HG02852 (cell line): ENCODE data around the gene HEBP1.

Experiments
- ATAC-seq: cut with Tn5 transposase; IDR thresholded peaks from one replicate; pipeline ENCODE4 v1.9.1; 2021; ENCODE audit warnings: mild to moderate bottlenecking, moderate library complexity; ENCODE audit not compliant: unreplicated experiment

The HEBP1 gene

DNA sequence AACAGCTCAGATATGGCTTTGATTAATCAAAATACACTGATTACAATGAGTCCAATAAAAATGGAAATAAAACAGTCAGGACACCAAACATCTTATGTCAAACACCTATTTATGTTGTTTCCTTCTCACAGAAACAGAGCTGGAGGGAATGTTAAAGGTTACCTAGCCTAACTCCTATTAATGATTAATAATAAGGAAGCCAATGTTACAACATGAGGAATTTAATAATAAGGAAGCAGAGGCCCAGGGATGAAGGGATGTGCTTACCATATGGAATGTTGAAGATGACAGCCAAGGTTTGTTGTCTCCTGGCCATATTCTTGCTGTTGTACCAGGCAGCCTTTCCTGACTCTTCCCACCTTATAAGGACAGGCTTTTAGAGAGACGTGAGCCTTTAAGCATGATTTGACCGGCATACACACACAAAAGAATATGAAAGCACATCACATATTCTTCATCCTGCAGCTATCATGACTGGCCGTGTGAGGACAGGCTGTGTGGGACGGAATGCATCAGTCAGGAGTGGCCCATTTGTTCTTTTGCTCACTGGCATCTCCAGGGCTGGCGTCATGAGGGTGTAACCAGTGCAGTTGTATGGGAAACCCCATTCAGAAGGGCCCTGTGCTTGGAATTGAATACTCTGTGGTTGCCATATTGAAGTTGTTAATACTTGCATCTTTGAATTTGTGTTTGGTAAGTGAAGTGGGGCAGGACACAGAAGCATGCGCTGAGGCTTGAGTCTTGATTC is 45.0 kb downstream of the HEBP1 start:
- no peak for ATAC-seq

DNA sequence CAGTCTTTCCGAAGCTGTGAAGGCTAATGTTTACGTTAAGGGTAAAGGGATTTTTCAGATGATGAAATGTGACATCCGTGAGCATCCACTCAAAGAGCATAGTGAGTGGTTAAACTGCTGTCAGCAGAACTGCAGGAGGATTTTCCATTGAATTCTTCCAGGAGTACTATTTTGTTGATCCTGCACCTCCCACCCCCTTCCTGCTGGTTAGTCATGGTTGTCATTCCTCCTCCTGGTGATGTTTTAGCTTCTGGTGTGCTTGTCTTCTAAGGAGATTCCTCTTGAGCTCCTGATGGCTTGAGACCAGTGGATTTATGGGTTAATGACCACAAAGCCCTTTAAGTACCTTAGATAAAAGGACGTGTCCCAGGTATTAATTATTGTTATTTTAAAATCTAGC is 45.7 kb downstream of the HEBP1 start:
- no peak for ATAC-seq

DNA sequence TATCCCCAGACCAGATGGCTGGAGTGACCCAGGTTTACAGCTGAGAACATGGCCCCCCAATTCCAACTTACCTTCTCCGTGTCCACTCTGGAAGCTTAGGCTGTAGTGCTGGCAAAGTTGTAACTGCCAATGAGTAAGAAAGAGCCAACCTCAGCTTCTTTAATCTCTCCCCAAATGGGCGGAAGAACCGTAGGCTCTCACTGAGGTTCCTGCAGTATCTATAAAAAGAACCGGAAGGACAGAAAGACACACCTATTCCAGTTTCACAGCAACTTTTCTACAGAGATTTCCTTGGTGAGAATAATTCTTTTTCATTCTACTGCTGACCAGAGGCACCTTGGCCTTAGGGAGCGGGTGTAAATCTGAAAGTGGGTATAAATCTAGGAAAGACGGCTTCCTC is 48.0 kb downstream of the HEBP1 start, which contains the start of gene GPRC5D:
Gene GPRC5D, minus strand, starts transcription at position 135 of the 400 bp plus-strand sequence. CDS start 1,786 bp downstream, outside the sequence.
- ATAC-seq: no peak

DNA sequence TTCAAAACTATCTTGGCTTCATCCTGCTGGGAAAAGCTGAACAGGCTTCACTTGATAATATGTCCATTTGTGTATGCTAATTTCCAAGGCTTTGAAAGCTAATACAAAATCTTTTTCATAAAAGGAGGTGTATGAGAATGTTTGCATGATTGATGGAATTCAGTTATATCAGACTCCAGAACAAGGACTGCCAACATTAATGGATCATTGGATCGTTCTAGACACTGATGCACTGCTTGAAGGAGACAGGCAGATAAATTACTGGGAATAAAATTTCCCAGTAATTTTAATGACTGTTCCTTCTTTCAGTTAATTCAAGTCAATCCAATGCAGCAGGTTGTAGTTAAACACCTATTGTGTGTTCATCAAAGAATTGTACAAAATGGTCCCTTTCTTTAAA is 48.6 kb downstream of the HEBP1 start:
- ATAC-seq: no peak

DNA sequence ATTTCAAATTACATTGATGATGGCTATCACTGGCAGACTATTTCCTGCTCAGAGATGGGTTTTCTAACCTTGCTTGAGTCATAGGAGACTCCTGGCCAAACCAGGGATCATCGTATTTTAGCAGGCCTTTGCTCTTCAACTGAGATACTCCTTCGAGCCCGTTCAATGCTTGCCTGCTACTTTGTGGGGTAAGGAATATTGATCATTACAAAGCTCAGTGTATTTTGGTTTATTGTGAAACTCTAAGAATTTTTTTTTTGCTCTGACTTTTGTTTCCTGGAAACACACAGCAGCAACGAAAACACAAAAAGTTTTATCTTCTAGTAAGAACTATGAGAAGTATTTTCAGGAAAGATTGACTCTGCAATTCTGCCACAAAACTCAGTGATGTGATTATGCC is 52.2 kb downstream of the HEBP1 start:
- ATAC-seq: no peak

DNA sequence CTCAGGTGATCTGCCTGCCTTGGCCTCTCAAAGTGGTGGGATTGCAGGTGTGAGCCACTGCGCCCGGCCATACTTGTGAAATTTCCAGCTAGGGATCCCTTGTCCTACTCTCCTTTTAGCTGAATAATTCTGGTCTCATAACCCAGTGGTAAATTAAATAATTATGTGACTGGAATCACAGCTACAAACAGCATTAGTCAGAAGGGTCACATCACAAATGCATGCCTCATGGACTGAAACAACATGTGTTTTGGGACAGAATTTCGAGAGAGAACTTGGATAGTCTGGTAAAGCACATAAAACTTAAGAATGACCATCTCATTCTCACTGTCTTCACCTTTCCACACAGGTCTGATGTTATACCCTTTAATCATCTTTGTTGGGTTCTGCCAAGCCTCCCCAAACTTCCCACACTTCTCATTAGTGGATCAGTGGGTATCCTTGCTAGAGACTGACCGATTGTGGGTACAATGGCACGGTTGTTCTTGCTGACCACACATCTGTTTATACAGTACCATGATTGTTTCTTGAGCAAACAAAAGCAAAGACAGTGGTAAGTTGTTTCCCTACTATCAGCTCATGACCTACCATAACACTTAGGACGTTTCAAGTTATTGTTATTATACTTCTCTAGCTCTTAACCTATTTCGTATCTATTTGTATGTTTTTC is 53.2 kb downstream of the HEBP1 start:
- ATAC-seq: no peak

DNA sequence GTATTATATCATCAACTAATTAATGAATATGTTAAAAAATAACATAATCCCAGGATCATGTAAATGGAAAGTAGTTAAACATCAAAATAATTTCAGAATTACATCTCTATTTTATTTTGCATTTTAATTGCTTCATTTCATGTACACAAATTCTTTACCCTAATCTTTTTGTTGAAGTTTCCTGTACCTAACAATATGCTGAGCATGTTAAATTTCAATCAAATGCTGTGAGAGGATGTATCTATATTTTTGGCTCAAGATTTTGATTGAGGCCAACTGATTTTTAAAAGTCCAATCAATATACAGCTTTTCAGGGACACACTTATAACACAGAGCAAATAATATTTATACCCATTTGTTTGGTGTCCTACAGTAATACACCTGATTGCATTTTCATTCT is 54.5 kb downstream of the HEBP1 start:
- ATAC-seq: no peak

DNA sequence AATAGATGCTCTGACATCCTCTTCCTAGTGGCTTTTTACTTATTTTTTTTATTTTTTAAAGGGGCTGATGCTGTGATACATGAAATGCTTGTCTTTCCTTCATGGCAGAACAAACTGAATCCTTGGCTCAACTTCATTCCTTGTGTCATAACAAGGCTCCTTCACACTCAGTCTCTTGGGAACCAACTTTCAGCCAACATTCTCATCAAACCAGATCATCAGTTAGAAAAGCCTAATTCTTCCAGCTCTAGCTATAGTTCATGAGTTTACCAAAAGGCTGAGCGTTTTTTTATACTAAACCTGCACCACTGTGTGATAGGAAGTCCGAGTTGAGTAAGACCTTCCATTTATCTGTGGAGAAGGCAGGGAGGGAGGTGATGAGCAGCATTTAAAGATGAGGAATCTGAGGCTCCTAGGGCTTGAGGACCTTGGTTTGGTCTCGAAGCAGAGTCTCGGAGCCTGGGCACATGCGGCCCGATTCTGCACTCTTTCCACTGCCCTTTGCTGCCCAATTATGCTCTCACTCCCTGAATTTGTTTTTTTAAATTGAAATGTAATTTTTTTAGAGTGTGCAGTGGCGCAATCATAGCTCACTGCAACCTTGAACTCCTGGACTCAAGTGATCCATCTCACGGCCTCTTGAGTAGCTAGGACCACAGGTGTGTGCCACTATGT is 56.3 kb downstream of the HEBP1 start:
- no peak for ATAC-seq

DNA sequence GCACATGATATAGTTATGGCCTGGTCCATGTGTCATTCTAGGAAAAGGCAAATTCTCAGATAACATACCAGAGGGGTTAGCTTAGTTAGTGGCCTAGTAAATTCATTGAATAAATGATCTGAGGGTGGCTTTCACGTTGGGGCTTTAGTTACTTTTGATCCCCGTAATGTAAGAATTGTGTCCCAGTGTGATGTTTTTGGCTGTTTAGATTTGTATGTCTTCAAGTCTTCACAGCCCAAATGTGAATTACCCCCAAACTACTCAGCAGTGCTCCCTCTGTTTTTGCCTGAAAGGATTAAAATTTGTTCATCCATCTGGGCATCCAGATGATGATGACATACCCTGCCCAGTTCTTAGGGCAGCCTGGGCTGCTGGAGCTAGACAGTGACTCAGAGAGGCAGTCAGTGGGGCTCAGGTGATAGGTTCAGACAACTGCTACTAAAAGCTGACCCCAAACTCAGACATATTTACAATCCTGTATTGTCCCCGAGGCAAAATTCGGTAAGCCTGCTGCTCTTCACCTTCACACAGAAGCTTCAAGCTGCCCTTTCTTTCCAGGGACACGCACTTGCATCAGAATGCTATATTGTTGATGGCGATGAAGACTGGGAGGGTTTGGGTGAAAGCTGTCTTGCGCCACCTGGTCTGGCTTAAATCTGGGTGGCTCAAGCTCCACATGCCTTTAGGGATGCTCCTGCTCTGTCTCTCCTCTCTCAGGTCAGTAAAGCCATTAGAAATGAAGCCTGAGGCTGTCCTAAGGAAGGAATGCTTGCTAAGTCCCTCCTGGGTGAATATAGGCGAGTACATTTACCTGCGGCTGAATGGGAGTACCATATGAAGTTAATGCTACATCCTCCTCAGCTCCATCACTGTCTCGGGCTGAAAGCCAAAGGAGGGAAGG is 58.4 kb downstream of the HEBP1 start:
- ATAC-seq: no peak

DNA sequence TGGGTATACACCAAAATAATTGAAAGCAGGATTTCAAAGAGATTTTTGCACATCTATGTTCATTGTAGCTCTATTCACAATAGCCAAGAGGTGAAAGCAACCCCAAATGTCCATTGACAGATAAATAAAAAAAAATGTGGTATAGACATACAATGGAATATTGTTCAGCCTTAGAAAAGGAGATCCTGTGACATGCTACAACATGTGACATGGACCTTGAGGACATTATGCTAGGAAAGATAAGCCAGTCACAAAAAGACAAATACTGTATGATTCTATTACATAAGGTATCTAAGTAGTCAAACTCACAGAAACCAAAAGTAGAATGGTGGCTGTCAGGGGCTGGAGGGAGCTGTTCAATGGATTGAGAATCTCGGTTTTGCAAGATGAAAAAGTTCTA is 60.2 kb downstream of the HEBP1 start:
- no peak for ATAC-seq

DNA sequence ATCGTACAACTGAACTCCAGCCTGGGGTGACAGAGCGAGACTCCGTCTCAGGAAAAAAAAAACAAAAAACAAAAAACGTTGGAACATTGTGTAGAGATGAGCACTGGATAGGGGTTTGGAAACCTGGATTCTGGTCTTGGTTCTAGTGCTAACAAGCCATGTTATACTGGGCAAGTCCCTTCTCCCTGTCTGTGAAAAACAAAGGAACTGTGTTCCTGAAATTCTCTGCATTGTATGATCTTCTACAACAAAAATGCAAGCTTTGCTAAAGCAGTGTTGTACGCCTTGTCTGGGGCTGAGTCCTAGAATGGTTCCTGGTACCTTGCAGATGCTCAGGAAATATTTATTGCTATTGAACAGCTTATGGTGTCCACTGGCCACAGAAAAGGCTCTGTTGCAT is 61.5 kb downstream of the HEBP1 start:
- ATAC-seq: no peak

DNA sequence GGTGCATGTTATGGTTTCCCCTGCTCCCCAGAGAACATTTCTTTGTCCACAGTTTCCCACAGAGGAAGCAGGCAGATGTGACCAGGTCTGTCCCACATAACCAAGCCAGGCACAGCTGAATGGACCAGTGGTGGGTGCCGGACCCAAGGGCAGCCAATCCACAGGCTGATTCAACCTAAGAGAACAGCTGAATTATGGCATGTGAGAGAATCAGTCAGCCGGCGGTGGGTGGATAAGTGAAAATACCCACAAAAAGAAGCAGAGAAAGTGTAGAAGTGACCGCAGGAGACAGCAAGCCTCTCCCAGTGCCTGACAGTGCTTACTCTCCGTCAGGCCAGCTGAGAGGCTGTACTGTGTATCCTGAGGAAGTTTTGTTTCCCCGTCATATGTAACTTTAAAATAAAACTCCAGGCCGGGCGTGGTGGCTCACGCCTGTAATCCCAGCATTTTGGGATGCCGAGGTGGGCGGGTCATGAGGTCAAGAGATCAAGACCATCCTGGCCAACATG is 63.0 kb downstream of the HEBP1 start:
- ATAC-seq: no peak

DNA sequence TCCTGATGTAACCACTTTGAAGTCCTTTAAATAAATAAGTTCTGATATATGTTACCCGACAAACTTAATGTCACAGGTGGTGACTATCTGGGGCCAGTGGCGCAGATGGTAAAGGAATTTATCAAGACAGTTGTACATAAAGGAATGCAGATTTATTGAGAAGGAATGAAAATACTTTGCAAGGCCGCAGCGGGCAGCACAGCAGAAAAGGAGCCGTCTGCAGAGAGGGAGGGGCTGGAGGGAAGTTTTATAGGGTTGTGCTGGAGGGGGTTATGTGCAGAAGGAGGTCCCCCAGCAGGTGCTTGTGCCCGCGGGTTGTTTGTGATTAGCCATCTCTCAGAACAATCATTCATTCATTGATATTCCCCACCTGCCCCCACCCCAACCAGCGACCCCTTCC is 65.5 kb downstream of the HEBP1 start:
- no peak for ATAC-seq

DNA sequence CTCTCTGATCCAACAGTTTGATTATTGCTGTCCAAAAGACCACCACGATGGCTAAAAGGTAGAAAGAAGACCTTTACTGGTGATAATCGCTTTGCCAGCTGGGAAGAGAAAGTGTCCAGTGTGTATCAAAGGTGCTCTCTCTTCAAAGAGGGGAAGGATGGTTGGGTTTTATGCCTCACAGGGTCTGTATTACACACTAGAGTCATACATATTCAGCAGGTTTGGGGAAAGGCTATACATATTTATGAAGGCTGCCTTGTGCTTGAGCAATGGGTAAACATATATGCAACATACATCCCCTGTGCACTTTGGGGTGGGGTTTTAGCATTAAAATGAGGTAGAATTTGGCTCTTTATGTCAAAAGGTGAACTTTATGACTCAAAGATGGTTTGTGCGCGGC is 66.3 kb downstream of the HEBP1 start:
- no peak for ATAC-seq

DNA sequence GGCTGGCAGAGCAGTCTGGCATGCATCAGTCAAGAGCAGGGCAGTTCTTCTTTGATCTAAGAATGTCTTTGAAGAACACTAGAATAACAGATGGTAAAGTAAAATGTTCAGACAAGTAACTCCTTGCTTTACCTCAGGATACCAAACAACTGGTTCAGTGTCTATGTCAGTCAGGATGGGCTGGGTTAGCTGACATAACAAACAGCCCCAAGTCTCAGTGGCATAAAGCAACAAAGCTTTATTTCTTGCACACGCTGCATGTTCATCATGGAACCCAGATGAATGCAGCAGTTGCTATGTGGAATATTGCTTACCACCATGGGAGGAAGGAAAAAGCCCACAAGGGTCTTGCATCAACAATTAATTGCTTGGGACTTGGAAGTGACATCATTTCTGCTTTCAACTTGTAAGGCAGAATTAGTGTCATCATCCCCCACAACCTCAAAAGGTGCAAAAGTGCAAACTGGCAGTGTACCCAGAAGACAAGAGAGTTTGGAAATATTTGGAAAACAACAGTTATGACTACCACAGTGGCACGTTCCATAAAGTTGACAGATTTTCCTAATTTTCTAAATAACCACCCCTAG is 69.3 kb downstream of the HEBP1 start:
- no peak for ATAC-seq

DNA sequence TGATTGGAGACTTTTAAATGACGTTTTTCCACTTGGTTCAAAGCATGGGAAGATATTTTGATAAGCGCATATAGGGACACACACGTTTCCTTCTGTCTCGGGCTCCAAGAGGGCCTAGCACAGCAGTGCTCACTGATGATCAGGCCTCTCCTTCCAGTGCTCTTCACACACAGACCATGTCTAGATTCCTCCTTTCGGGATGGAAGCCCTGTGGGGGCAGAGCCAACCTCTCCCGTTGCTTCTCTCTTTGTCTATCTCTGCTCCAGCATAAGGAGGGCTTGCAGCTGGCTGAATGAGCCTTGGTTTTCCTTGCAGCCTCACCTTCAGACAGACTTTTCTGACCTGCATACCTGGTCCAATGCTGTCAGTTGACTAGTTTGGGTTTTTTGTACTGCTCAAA is 70.4 kb downstream of the HEBP1 start:
- no peak for ATAC-seq

DNA sequence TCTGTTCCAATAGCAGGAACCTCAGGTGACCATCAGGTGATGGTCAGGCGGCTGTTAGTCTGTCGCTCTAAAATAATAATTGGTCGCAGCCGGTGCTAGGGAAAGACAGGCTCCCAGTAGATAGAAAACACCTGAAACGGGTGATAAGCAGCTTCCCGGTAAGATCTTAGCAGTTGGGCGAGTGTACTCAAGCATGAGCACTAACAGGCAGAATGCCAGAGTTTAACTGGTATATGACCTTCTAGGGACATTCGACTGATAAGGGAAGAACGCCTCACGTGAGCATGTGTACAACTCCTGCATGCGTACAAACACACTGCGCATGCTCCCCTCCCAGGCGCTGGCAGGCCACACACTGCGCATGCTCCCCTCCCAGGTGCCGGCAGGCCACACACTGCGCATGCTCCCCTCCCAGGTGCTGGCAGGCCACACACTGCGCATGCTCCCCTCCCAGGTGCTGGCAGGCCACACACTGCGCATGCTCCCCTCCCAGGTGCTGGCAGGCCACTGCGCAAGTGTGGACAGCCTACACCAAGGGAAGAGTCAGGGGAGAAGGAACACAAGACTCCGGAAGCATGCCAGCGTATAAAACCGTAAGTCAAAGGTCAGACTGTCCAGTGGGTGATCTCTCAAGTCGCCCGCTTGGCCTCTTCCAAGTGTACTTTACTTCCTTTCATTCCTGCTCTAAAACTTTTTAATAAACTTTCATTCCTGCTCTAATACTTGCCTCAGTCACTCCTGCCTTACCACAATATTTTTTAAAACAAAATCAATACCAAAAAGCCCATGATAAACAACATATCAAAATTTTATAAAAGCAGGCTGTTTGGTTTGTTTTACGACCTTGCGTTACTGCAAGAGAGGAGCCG is 72.6 kb downstream of the HEBP1 start:
- no peak for ATAC-seq

DNA sequence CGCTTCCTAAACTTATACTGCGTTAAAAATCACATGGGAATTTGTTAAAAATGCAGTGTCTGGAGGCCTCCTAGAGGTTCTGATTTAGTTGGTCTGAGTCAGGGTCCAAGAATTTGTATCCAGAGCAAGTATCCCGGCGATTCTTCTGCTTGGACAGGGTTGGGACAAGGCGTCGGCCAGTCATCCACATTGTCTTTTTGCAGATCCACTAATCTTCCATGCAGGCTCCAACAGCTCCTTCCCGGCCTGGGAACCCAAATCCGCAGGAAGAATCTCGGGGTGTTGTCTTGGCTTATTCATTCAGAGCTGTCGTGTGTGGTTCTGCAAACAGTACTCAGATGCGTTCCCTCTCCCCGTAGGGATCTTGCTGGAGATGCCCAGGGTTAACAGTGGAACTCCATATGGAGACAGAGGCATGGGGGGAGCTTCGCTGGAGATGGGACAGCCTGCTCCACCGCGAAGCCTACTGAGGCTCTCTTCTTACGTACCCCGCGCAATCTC is 73.4 kb downstream of the HEBP1 start:
- no peak for ATAC-seq

DNA sequence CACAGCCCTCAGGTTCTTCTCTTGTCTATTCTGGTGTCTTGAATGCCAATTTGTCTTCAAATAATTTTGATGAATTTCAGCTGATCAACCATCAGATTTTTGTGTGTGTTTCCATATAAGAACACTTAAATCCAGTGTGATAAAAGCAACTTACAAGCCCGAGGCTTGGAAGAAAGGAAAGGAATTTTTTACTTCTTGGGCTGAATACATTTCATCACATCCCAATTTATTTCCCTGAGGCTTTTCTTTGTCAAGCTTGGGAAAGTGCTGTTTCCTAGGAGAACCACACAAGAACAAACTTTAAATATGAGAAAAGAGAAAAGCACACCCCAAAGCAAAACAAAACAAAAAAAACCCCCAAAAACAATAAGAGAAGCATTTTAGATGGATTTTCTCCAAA is 74.7 kb downstream of the HEBP1 start:
- no peak for ATAC-seq
